ENCODE data around the gene HNRNPA1L2. TPM values are rescaled to one million over a fixed set of nuclear protein-coding genes. Genes with fewer than 3 reads are reported as not detected.

Gene HNRNPA1L2
- total RNA-seq, 1 experiment from 2014 or later = 10.6 TPM

GRCh38 chr13:52659340-52659739 lies 17.1 kb downstream of the HNRNPA1L2 start:
- Mint-ChIP-seq H3K4me3 (no peak overlapping the region), H3K4me1 (no peaks in the 10 kb centered on the region; a peak in 1 of 4 replicates), H3K27ac (no peak overlapping the region), H3K36me3 (ENCODE audit: insufficient read depth in 1 of 3, low read depth in 3 of 3) (peaks cover 20 to 64% (median 42%) of the 10 kb centered on the region in 3 experiments; a peak in 6 of 7 replicates), H3K9me3 (no peaks in the 10 kb centered on the region), H3K27me3 (ENCODE audit: low read depth) (no peaks in the 10 kb centered on the region)
- Histone ChIP-seq H3K56ac (ENCODE audit: insufficient read length, low read depth, low read length) (no peak overlapping the region), H4K8ac (replicated peaks; ENCODE audit: insufficient read length, low read depth, low read length) (no peak overlapping the region), H2AFZ (ENCODE audit: low read length) (no peak overlapping the region), H3K18ac (ENCODE audit: insufficient read length, low read depth, low read length) (no peak overlapping the region), H3K27ac (ENCODE audit: insufficient read length, low read depth, low read length) (no peak overlapping the region), H3K23me2 (ENCODE audit: insufficient read length, low read depth, low read length, poor library complexity, severe bottlenecking) (no peaks in the 10 kb centered on the region), H2BK5ac (ENCODE audit: insufficient read length, low read length) (no peak overlapping the region), H3K27me3 (ENCODE audit: insufficient read depth, low read length) (no peaks in the 10 kb centered on the region), H2AK5ac (ENCODE audit: insufficient read length, low read length) (no peak overlapping the region), H4K20me1 (ENCODE audit: control insufficient read depth, insufficient read depth, insufficient read length) (no peaks in the 10 kb centered on the region), H4K5ac (ENCODE audit: insufficient read length, low read depth, low read length) (no peak overlapping the region), H3K4me2 (ENCODE audit: insufficient read depth, insufficient read length, low read length) (no peak overlapping the region), H3K9me3 (ENCODE audit: control insufficient read depth, low read depth, low read length) (no peaks in the 10 kb centered on the region), H3T11ph (ENCODE audit: low read length) (no peak overlapping the region), H2BK12ac (ENCODE audit: insufficient read length, low read depth, low read length) (no peak overlapping the region), H2BK120ac (ENCODE audit: low read depth, low read length, poor library complexity, severe bottlenecking) (no peak overlapping the region), H3K4ac (ENCODE audit: low read depth, low read length) (no peak overlapping the region), H4K91ac (ENCODE audit: insufficient read length, low read depth, low read length) (no peak overlapping the region), H3K14ac (ENCODE audit: insufficient read depth, low read length) (no peak overlapping the region), H3K23ac (ENCODE audit: insufficient read length, low read depth, low read length) (no peak overlapping the region), H3K4me1 (ENCODE audit: insufficient read depth, low read length) (no peaks in the 10 kb centered on the region; the same call in 1 of the 2 replicates), H3K79me2 (ENCODE audit: insufficient read depth, low read length) (peaks cover 15% of the 10 kb centered on the region; the same call in 1 of the 2 replicates), H2BK20ac (ENCODE audit: low read depth, low read length, poor library complexity, severe bottlenecking) (no peak overlapping the region), H2BK15ac (ENCODE audit: low read depth, low read length) (no peak overlapping the region), H3K9ac (ENCODE audit: extremely low read depth, insufficient read length, low read length) (no peak overlapping the region), H3K79me1 (ENCODE audit: insufficient read depth, low read depth, low read length, poor library complexity, severe bottlenecking) (peaks cover 2% of the 10 kb centered on the region)
- no peak for TF ChIP-seq CTCF (conservative IDR thresholded peaks at IDR 0.05)
- WGBS (ENCODE audit: extremely low coverage, insufficient read length, low lambda C conversion rate) = 100% methylated on average over 1 of the region's 2 CpGs
- DNase-seq = no peak
